Naive thymus-derived CD4-positive, alpha-beta T cell (primary cell): ENCODE measurements around the gene HINT2. TPM values are rescaled to one million over a fixed set of nuclear protein-coding genes. Genes with fewer than 3 reads are reported as not detected.
A peak's percentile ranks its signal among the peaks of the same experiment; 100 is the strongest.

Source experiments
- ATAC-seq: fragments of 150-1000 bp; cut with Tn5 transposase; 2 replicates; pipeline ENCODE4 v1.10.0; 2021; ENCODE audit warnings: mild to moderate bottlenecking, moderate library complexity
- CTCF ChIA-PET: fragments of 350-600 bp; sonication (Branson Sonifier 250); formaldehyde crosslinking; loops from one replicate; lab custom pipeline; 2021; ENCODE audit warnings: antibody characterized with exemption; lab: Charles Lee
- POLR2A ChIA-PET: fragments of 350-600 bp; sonication (Branson Sonifier 250); formaldehyde crosslinking; loops from one replicate; lab custom pipeline; 2021; ENCODE audit warnings: antibody characterized with exemption, inconsistent platforms; lab: Charles Lee
- DNase-seq, 9 donors: peaks; one replicate each; pipeline versions ENCODE4 v3.0.0 to v3.0.0-alpha.2; 2020 to 2022; ENCODE audit warnings: mixed read lengths in 1 of 9
- H3K27ac ChIP-seq: one replicate; pipeline ENCODE4 v1.7.0; 2013; ENCODE audit warnings: mild to moderate bottlenecking, low read depth, low read length, moderate library complexity
- H3K27me3 ChIP-seq, 2 donors: one replicate each; pipeline ENCODE4 v1.7.0; 2013; ENCODE audit warnings: low read length in 2 of 2, mild to moderate bottlenecking in 2 of 2, moderate library complexity in 2 of 2; ENCODE audit not compliant: control insufficient read depth in 2 of 2, insufficient read depth in 2 of 2
- H3K36me3 ChIP-seq, 3 experiments: 1 replicate in 2 of 3; 2 replicates in 1 of 3; pipeline ENCODE4 v1.7.0; 2013; ENCODE audit warnings: low read length in 3 of 3, mild to moderate bottlenecking in 3 of 3, moderate library complexity in 1 of 3; ENCODE audit not compliant: insufficient read depth in 3 of 3, control insufficient read depth in 2 of 3
- H3K4me1 ChIP-seq, 2 donors: one replicate each; pipeline ENCODE4 v1.7.0; 2013; ENCODE audit warnings: low read length in 2 of 2, mild to moderate bottlenecking in 2 of 2, moderate library complexity in 1 of 2; ENCODE audit not compliant: control insufficient read depth in 2 of 2, insufficient read depth in 2 of 2
- H3K4me3 ChIP-seq: 2 replicates; pipeline ENCODE4 v1.7.0; 2013; ENCODE audit warnings: mild to moderate bottlenecking, low read length
- H3K9me3 ChIP-seq, 3 experiments: 1 replicate in 2 of 3; 2 replicates in 1 of 3; pipeline ENCODE4 v1.7.0; 2013; ENCODE audit warnings: low read length in 3 of 3; ENCODE audit not compliant: control insufficient read depth in 2 of 3
- H3K27ac Mint-ChIP-seq, 9 donors: one replicate each; pipeline ENCODE4 v1.8.0; 2020 to 2022; ENCODE audit warnings: mixed read lengths in 9 of 9, mild to moderate bottlenecking in 8 of 9, moderate library complexity in 5 of 9, inconsistent platforms in 2 of 9
- H3K27me3 Mint-ChIP-seq, 5 donors: one replicate each; pipeline ENCODE4 v1.8.0; 2021 to 2022; ENCODE audit warnings: mixed read lengths in 5 of 5, mild to moderate bottlenecking in 1 of 5
- H3K36me3 Mint-ChIP-seq, 5 donors: one replicate each; pipeline ENCODE4 v1.8.0; 2020 to 2022; ENCODE audit warnings: mixed read lengths in 5 of 5, mild to moderate bottlenecking in 3 of 5, inconsistent platforms in 1 of 5
- H3K4me1 Mint-ChIP-seq, 7 donors: one replicate each; pipeline ENCODE4 v1.8.0; 2020 to 2022; ENCODE audit warnings: mixed read lengths in 7 of 7, mild to moderate bottlenecking in 3 of 7, inconsistent platforms in 1 of 7
- H3K4me3 Mint-ChIP-seq, 10 donors: one replicate each; pipeline ENCODE4 v1.8.0; 2020 to 2022; ENCODE audit warnings: mild to moderate bottlenecking in 10 of 10, mixed read lengths in 10 of 10, moderate library complexity in 6 of 10, inconsistent platforms in 2 of 10
- H3K9me3 Mint-ChIP-seq, 11 donors: one replicate each; pipeline ENCODE4 v1.8.0; 2020 to 2022; ENCODE audit warnings: mixed read lengths in 11 of 11, mild to moderate bottlenecking in 4 of 11, inconsistent platforms in 1 of 11, moderate library complexity in 1 of 11
- intact Hi-C, 2 donors: fragments of 100-400 bp; cut with micrococcal nuclease; formaldehyde crosslinking; loops; one replicate each; pipeline ENCODE4 v1.15.1; 2023
- polyA plus RNA-seq, 2 donors: library from polyadenylated mRNA; unstranded; fragments of 300-500 nt; fragmentation: Illumina TruSeq; gene quantifications; one replicate each; pipeline ENCODE4 v1.2.3, GENCODE V29; 2021
- total RNA-seq, 6 experiments: library from RNA in 5 of 6; stranded (reverse) in 5 of 6; gene quantifications; 1 replicate in 5 of 6; 2 replicates in 1 of 6; pipeline ENCODE4 v1.2.3 and lab custom pipeline; 2021 to 2026

HINT2 gene
- total and polyA plus RNA-seq, 7 experiments from 2014 or later: 14.3 to 74.5 (median 23.1) TPM

- POLR2A ChIA-PET: no interaction called here
- H3K4me1 ChIP-seq: peaks cover 0 to 19% of the 10 kb centered on the region in 2 donors
Observed at GRCh38 chr9:35841645-35841900, 26.7 kb upstream of the HINT2 start.

DNA sequence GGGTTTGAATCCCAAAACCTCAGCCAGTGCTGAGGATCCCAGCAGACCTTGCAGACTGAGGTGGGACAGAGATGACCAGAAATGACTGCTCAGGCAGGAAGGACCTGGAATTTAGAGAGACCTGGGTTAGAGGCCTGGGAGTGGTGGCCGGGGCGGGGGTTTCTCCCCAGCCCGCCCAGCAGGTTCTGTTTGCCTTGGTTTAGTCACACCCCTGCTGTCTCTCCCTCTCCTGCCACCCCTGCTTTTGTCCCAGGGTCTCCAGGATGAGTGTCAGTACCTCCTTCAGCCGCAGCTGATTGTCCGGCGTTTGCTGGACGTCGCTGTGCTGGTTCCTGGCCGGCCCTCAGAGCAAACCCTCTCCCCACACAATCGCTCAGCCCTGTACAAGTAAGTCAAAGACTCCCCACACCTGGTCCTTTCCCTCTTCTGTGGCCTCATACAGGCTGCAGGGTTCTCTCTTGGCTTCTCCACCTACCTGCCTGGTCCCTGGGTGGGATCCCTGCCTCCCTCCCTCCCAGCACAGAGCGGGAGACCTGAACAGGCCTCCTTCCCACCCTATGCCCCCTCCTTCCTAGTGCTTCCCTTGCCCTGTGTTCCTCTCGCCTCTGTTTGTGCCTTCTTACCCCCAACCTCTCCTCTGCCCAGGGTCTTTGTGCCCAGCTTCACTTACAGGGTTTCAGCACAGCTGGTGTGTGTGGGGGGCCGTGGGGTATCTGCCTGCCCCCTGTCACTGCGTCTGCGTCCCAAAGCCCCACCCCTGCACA lies 26.2 kb upstream of the HINT2 start:
- H3K36me3 Mint-ChIP-seq: no peaks in the 10 kb centered on the region
- H3K4me1 ChIP-seq: peaks cover 0 to 19% of the 10 kb centered on the region in 2 donors

More at GRCh38 chr9:35841645-35841900, 26.7 kb upstream of the HINT2 start:
- no peak for DNase-seq
- H3K36me3 ChIP-seq: no peaks in the 10 kb centered on the region
- H3K27ac Mint-ChIP-seq: no peak overlapping the region
- no peak for ATAC-seq
- no peak overlapping the region for H3K4me3 Mint-ChIP-seq
- H3K9me3 ChIP-seq: no peaks in the 10 kb centered on the region
- CTCF ChIA-PET: interaction anchor here (1.0 kb wide), 1 partner anchor 165 kb away, joined by 4 read pairs; no protein-coding TSS in a partner anchor
- no peaks in the 10 kb centered on the region for H3K9me3 Mint-ChIP-seq
- no peaks in the 10 kb centered on the region for H3K27me3 ChIP-seq
- intact Hi-C loops: no loop called here
- H3K36me3 Mint-ChIP-seq: no peaks in the 10 kb centered on the region
- H3K27me3 Mint-ChIP-seq: no peaks in the 10 kb centered on the region
- H3K4me1 Mint-ChIP-seq: peaks cover 15 to 34% (median 19%) of the 10 kb centered on the region in 7 donors
- no peak overlapping the region for H3K27ac ChIP-seq
- H3K4me3 ChIP-seq: no peak overlapping the region

GRCh38 chr9:35839926-35840325 lies 25.1 kb upstream of the HINT2 start:
- intact Hi-C loops: no loop called here
- Mint-ChIP-seq H3K27me3 (no peaks in the 10 kb centered on the region), H3K36me3 (no peaks in the 10 kb centered on the region), H3K4me3 (no peak overlapping the region), H3K4me1 (peaks cover 6 to 26% (median 10%) of the 10 kb centered on the region in 7 donors), H3K27ac (peak overlapping the region in 1 of 9 donors; percentile 87), H3K9me3 (no peaks in the 10 kb centered on the region)
- no peaks in the 10 kb centered on the region for H3K27me3 ChIP-seq
- H3K27ac ChIP-seq: no peak overlapping the region
- no peaks in the 10 kb centered on the region for H3K9me3 ChIP-seq
- H3K36me3 ChIP-seq: peaks cover 0 to 3% (median 0%) of the 10 kb centered on the region in 3 experiments
- ChIA-PET CTCF (interaction anchor here (0.9 kb wide), 1 partner anchor 50 kb away, joined by 3 read pairs; no protein-coding TSS in a partner anchor), POLR2A (interaction anchor here (1.1 kb wide), 1 partner anchor 80 kb away, joined by 5 read pairs; no protein-coding TSS in a partner anchor)
- H3K4me3 ChIP-seq: no peak overlapping the region
- no peak for ATAC-seq
- H3K4me1 ChIP-seq: peaks cover 0 to 8% of the 10 kb centered on the region in 2 donors
- no peak for DNase-seq

More for the DNA sequence above, 26.2 kb upstream of the HINT2 start:
- H3K4me1 Mint-ChIP-seq: peaks cover 15 to 34% (median 19%) of the 10 kb centered on the region in 7 donors
- POLR2A ChIA-PET: no interaction called here
- Histone ChIP-seq H3K9me3 (no peaks in the 10 kb centered on the region), H3K36me3 (no peaks in the 10 kb centered on the region), H3K27ac (no peak overlapping the region), H3K4me3 (no peak overlapping the region), H3K27me3 (no peaks in the 10 kb centered on the region)
- CTCF ChIA-PET: interaction anchor here (1.0 kb wide), 1 partner anchor 165 kb away, joined by 4 read pairs; no protein-coding TSS in a partner anchor
- intact Hi-C loops: no loop called here
- no peak for ATAC-seq
- H3K27ac Mint-ChIP-seq: no peak overlapping the region
- no peaks in the 10 kb centered on the region for H3K27me3 Mint-ChIP-seq
- no peaks in the 10 kb centered on the region for H3K9me3 Mint-ChIP-seq
- DNase-seq: no peak
- no peak overlapping the region for H3K4me3 Mint-ChIP-seq

DNA sequence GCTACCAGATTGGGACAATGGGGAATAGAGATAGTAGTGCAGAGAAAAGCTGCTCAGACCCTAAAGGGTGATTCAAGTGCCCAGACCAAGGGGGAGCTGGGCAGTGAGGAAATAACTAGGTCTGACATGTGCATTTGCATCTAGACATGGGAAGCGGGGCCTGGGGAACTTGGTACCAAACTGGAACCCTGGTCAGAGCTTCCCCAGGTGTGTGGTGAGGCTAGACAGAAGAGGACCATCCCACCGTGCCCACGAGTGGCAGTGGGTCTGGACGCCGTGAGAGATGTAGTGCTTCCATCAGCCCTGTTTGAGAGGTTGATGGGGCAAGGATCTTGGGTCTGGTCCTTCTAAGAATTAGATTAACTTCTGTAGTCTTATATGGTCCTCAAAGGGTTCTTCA lies 21.8 kb upstream of the HINT2 start:
- Mint-ChIP-seq H3K4me3 (no peak overlapping the region), H3K27me3 (no peaks in the 10 kb centered on the region), H3K27ac (peak overlapping the region in 1 of 9 donors; percentile 11), H3K9me3 (no peaks in the 10 kb centered on the region), H3K4me1 (peaks cover 4 to 31% (median 10%) of the 10 kb centered on the region in 7 donors), H3K36me3 (no peaks in the 10 kb centered on the region)
- H3K4me3 ChIP-seq: no peak overlapping the region
- H3K27me3 ChIP-seq: no peaks in the 10 kb centered on the region
- ChIA-PET POLR2A (no interaction called here), CTCF (interaction anchor here (1.2 kb wide), 1 partner anchor 45 kb away, joined by 3 read pairs; no protein-coding TSS in a partner anchor)
- intact Hi-C loops: no loop called here
- ATAC-seq (no peak), DNase-seq (no peak)
- peaks cover 0 to 3% (median 0%) of the 10 kb centered on the region in 3 experiments for H3K36me3 ChIP-seq
- H3K27ac ChIP-seq: no peak overlapping the region
- no peaks in the 10 kb centered on the region for H3K4me1 ChIP-seq
- no peaks in the 10 kb centered on the region for H3K9me3 ChIP-seq

DNA sequence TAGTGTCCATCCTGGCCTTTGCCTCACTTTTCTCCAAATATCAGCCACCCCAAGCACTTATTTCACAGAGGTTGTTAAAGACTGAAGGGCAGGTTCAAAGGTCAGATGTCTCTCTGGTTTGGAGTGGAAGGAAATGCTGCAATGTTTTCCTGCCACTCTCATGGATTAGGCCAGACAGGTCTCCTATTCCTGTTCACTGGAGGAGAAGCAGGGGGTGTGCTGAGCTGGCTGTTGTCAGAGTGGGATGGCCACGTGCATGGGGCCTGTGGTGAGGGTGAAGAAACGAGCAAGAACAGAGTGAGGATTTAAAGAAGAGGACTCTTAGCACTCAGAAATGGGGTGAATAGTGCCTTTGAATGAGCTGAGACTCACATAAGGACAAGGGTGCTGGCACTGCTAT lies 20.9 kb upstream of the HINT2 start:
- no peak overlapping the region for H3K4me3 ChIP-seq
- H3K36me3 ChIP-seq: peaks cover 0 to 3% (median 0%) of the 10 kb centered on the region in 3 experiments
- Mint-ChIP-seq H3K27ac (peak overlapping the region in 1 of 9 donors; percentile 74), H3K4me1 (peaks cover 7 to 37% (median 19%) of the 10 kb centered on the region in 7 donors), H3K4me3 (no peak overlapping the region), H3K9me3 (no peaks in the 10 kb centered on the region), H3K36me3 (no peaks in the 10 kb centered on the region), H3K27me3 (no peaks in the 10 kb centered on the region)
- ChIA-PET POLR2A (no interaction called here), CTCF (interaction anchor here (0.6 to 1.0 kb wide), 2 partner anchors 10 to 1384 kb away, joined by 3 read pairs; no protein-coding TSS in a partner anchor)
- intact Hi-C loops: no loop called here
- no peak overlapping the region for H3K27ac ChIP-seq
- no peak for DNase-seq
- ATAC-seq: no peak
- H3K4me1 ChIP-seq: no peaks in the 10 kb centered on the region
- H3K27me3 ChIP-seq: no peaks in the 10 kb centered on the region
- H3K9me3 ChIP-seq: no peaks in the 10 kb centered on the region

- H3K9me3 ChIP-seq: no peaks in the 10 kb centered on the region
- Mint-ChIP-seq H3K4me3 (no peak overlapping the region), H3K27ac (no peak overlapping the region), H3K9me3 (no peaks in the 10 kb centered on the region), H3K4me1 (peaks cover 11 to 37% (median 24%) of the 10 kb centered on the region in 7 donors), H3K36me3 (no peaks in the 10 kb centered on the region), H3K27me3 (no peaks in the 10 kb centered on the region)
- ChIA-PET CTCF (interaction anchor here (0.6 to 1.0 kb wide), 2 partner anchors 9 to 1384 kb away, joined by 3 read pairs; no protein-coding TSS in a partner anchor), POLR2A (no interaction called here)
- H3K4me1 ChIP-seq: peaks cover 0 to under 1% of the 10 kb centered on the region in 2 donors
- ATAC-seq: peak; percentile 21
- no peak overlapping the region for H3K4me3 ChIP-seq
- peaks cover 0 to 3% (median 0%) of the 10 kb centered on the region in 3 experiments for H3K36me3 ChIP-seq
- H3K27ac ChIP-seq: no peak overlapping the region
- no peak for DNase-seq
- H3K27me3 ChIP-seq: no peaks in the 10 kb centered on the region
- intact Hi-C loops: no loop called here
Observed at GRCh38 chr9:35835216-35835632, 20.4 kb upstream of the HINT2 start.
